GM19372 (cell line): Measurements from ENCODE around the gene FAH.

Experiments
- ATAC-seq: cut with Tn5 transposase; IDR thresholded peaks from one replicate; pipeline ENCODE4 v1.9.1; 2021; ENCODE audit warnings: mild to moderate bottlenecking, low read depth, moderate library complexity; ENCODE audit not compliant: unreplicated experiment

FAH gene

GRCh38 chr15:80171787-80172186 lies 19.0 kb downstream of the FAH start:
- ATAC-seq: no peak

- no peak for ATAC-seq
These were observed 19.6 kb downstream of the FAH start for GRCh38 chr15:80172401-80172800.

- ATAC-seq: peak; percentile 82
These were observed 20.4 kb downstream of the FAH start for GRCh38 chr15:80173022-80173759.

GRCh38 chr15:80174017-80174746 lies 21.4 kb downstream of the FAH start:
- ATAC-seq: no peak

- no peak for ATAC-seq
These were observed 22.6 kb downstream of the FAH start for GRCh38 chr15:80175436-80175835.

GRCh38 chr15:80176443-80176842 lies 23.6 kb downstream of the FAH start:
- ATAC-seq: no peak

GRCh38 chr15:80177156-80177555 lies 24.4 kb downstream of the FAH start:
- ATAC-seq: no peak

- ATAC-seq: no peak
These were observed 26.4 kb downstream of the FAH start for GRCh38 chr15:80179025-80179759.

- ATAC-seq: no peak
These were observed 27.1 kb downstream of the FAH start for GRCh38 chr15:80179935-80180334.

GRCh38 chr15:80180468-80180867 lies 27.7 kb downstream of the FAH start:
- ATAC-seq: no peak

GRCh38 chr15:80180986-80181385 lies 28.2 kb downstream of the FAH start:
- no peak for ATAC-seq

GRCh38 chr15:80182611-80183261 lies 29.9 kb downstream of the FAH start:
- ATAC-seq: no peak

- no peak for ATAC-seq
These were observed 30.5 kb downstream of the FAH start for GRCh38 chr15:80183306-80183705.

GRCh38 chr15:80183886-80184285 lies 31.1 kb downstream of the FAH start:
- no peak for ATAC-seq

- no peak for ATAC-seq
These were observed 31.8 kb downstream of the FAH start for GRCh38 chr15:80184554-80184953.

- ATAC-seq: no peak
These were observed 32.4 kb downstream of the FAH start for GRCh38 chr15:80185152-80185551.

GRCh38 chr15:80186066-80186465 lies 33.3 kb downstream of the FAH start:
- ATAC-seq: no peak

GRCh38 chr15:80186597-80186996 lies 33.8 kb downstream of the FAH start:
- no peak for ATAC-seq

- no peak for ATAC-seq
These were observed 35.5 kb downstream of the FAH start for GRCh38 chr15:80188251-80188650.

- ATAC-seq: no peak
These were observed 38.4 kb downstream of the FAH start for GRCh38 chr15:80191198-80191597.
